ENCODE measurements around the gene TAL1.

Gene TAL1

DNA sequence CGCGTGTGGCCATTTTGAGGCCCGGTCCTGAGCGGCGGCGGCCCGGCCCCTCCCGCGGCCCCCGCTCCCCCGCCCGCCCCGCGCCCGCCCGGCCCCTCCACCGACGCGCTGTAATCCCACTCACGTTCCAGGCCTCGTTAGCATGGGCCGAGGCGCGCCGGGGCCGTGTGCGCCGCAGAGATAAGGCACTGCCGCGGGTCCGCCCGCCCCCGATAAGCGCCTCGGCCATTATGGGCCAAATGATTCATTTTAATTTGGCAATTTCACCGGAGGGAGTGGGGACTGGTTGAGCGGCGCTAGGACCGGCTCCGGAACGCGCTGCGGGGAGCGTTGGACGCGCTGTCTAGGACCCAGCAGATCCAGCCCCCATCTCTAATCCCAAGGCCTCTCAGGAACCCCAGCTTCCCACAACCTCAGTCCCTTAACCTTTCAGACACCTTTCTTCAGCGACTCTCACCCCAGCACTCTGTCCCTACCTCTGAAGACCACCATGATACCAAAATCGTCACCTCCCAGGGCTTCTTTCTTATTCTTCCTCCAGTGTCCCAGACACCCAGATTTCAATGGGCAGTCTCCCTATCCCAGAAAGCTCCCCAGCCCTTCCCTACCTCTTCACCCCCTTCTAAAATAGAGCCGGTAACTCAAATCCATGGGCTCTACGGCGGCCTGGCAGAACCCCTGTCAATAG, at the start of gene TAL1:
TAL1 (minus strand) TSS at position 39 of the 688 bp plus-strand sequence. CDS start 6,337 bp downstream, outside the sequence.
- no peak for TF ChIP-seq GATA3 (IDR thresholded peaks at IDR 0.05; ENCODE audit: low read depth, low read length)
- TF ChIP-seq GATA2 (IDR thresholded peaks at IDR 0.05; ENCODE audit: low read depth, low read length): peak; percentile 50; the same call in 1 of the 2 replicates

DNA sequence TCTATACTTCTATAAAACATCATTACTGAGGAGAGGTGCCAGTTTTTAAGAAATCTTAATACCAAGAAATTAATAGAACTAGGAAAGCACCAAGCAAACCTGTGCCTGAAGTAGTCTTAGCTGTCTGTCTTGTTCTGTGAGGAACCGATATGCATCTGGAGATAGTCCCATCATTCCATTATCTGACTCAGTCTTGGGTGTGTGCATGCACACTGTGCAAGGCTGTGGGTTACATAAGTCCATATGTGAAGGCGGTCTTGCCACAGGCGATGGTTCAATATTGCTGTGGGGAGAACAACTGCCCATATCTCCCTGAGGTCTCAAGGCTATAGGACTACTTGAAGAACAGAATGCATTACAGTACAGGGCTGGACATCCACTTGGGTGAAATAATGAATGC, 48.1 kb upstream of the TAL1 start:
- no peak for TF ChIP-seq GATA2 (IDR thresholded peaks at IDR 0.05; ENCODE audit: low read depth, low read length)

DNA sequence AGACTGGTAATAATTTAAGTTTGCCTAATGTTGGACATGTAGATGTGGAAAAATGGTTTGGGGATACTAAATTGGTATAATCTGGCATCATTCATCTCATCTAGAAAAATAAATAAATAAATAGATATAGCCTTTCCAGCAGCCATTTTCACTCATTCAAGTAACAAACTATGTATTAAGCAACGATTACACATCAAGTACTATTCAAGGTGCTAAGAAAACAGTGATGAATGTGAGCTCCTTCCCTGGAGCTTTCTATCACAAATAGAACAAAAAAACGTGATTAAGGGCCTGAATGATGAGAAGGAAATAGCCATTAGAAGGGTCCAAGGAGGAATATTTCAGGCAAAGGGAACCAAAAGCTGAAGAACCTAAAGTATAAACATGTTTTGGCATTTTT, 44.8 kb upstream of the TAL1 start:
- no peak for TF ChIP-seq GATA2 (IDR thresholded peaks at IDR 0.05; ENCODE audit: low read depth, low read length)
- no peak for TF ChIP-seq GATA3 (IDR thresholded peaks at IDR 0.05; ENCODE audit: low read depth, low read length)

DNA sequence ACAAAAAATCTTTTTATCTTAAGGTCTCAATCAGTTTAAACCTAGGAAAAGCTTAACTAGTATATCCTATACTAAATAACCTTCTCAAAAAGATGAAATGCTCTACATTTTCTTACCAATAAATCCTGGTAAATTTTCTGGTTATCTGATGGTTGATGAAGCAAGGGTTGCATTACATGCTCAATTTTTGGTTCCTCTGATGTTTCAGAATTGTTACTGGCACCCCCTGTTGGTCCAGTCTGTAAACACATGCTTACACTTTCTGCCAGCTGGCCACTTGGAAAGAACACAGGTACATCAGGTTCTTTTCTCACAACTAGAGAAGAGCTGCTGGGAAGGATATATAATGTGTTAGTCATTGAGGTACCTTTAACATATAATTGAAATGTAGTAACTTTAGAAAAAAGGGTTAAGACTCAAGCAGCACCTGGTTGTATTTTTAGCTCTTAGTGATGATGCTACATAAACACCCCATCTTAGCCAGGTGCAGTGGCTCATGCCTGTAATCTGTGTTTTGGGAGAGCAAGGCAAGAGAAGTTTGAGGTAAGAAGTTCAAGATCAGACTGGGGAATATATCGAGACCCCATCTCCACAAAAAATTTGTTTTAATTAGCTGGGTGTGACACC, 30.9 kb upstream of the TAL1 start:
- no peak for TF ChIP-seq GATA3 (IDR thresholded peaks at IDR 0.05; ENCODE audit: low read depth, low read length)

DNA sequence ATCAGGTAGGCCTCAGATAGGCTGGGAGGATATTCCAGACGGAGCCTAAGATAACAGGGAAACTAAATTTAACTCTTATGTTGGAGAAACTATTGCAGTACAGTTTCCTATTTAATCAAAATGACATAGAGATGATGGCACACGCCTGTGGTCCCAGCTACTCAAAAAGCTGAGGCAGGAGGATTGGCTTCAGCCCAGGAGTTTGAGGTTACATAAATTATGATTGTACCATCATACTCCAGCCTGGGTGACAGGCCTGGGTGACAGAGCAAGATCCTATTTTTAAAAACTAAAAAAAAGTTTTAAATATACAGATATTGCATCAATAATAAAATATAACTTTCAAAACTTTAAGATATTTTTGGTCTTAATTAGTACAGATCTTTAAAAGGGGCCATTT, 25.2 kb upstream of the TAL1 start:
- TF ChIP-seq GATA3 (IDR thresholded peaks at IDR 0.05; ENCODE audit: low read depth, low read length) (no peak), GATA2 (IDR thresholded peaks at IDR 0.05; ENCODE audit: low read depth, low read length) (no peak)

DNA sequence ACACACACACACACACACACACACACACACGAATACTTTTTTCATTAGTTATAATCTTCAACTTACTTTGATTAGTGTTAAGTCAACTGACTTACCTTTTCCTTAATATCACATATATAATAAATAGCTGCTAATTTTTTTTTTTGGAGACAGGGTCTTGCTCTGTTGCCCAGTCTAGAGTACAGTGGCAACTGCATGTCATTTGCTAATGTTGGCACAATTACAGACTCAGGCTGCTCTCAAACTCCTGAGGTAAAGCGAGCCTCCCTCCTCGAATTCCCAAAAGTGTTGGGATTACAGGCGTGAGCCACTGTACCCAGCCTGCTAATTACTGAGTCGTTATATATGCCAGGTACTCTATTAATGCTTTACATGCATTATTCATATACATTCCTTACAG, 20.8 kb upstream of the TAL1 start:
- TF ChIP-seq GATA2 (IDR thresholded peaks at IDR 0.05; ENCODE audit: low read depth, low read length) (no peak), GATA3 (IDR thresholded peaks at IDR 0.05; ENCODE audit: low read depth, low read length) (no peak)

DNA sequence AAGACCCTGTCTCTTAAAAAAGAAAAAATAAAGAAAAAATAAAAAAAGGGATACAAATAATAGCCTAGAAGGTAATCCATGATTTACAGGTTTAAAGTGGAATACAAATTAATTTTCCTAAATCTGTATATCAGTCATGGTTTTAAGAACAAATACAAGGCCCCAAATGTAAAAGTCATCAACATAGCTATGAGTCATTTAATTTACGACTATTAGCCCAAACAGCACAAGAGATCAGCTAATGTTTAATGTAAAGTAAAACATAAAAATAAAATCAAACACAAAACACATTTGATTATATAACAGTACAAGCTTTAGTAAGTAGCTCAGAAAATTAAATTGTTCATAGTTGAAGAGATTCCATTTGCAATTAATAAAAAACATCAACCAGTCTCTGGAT, 20.3 kb upstream of the TAL1 start:
- TF ChIP-seq GATA2 (IDR thresholded peaks at IDR 0.05; ENCODE audit: low read depth, low read length): no peak
- no peak for TF ChIP-seq GATA3 (IDR thresholded peaks at IDR 0.05; ENCODE audit: low read depth, low read length)

DNA sequence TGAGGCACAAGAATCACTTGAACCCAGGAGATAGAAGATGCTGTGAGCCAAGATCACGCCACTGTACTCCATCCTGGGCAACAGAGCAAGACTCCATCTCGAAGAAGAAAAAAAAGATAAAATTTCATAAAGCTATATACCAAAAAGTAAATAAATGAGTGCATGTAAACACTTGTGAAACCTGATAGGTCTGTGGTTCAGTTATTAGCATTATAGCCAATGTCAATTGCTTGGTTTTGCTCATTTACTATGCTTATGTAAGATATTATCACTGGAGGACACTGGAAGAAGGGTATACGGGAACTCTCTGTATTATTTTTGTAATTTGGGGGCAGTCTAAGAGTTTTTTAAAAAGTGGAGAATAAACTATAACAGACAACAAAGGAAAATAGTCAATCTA, 17.7 kb upstream of the TAL1 start:
- no peak for TF ChIP-seq GATA2 (IDR thresholded peaks at IDR 0.05; ENCODE audit: low read depth, low read length)

DNA sequence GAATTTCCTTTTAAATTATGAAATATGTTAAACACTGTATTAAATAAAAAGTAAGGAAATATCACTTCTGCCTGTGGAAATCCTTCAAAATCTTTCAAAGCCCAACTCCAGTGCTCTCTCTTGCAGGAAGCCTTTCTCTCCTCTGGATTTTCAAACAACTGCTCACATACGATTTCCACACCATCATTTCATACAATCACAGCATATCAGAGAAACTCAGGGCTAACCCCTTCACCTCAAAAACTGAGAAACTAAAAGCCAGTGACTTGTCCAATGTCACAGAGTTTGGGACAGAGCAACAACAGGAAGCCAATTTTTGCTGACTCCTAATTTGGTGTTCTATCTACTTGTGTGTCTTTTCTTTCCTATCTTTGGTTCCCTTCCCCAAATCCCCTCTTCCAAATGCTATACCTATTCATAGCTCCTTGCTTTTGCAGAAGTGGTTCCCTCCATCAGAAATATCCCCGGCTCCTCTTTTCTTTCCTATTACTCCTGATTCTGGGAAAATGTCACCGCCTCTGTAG, 12.4 kb upstream of the TAL1 start:
- TF ChIP-seq GATA3 (IDR thresholded peaks at IDR 0.05; ENCODE audit: low read depth, low read length) (no peak), GATA2 (IDR thresholded peaks at IDR 0.05; ENCODE audit: low read depth, low read length) (no peak)

DNA sequence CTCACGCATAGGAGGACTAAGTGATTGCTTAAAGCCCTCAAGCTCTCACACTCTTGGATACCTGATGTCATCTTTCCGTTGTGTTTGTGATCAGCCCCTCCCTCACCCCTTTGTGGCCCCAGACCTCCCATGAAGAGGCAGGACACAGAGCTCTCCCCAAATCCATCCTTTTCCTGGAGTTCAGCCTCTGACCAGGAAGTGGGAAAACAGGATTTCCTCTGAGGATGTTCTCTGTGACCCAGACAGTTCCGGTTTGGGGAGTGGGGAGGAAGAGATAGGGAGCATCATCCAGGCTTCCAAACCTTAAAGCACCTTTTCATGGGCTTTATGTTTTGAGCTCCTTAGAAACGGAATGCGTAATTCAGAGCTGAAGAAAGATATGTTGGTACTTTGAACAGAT, 11.9 kb upstream of the TAL1 start:
- TF ChIP-seq GATA2 (IDR thresholded peaks at IDR 0.05; ENCODE audit: low read depth, low read length) (no peak), GATA3 (IDR thresholded peaks at IDR 0.05; ENCODE audit: low read depth, low read length) (no peak)

DNA sequence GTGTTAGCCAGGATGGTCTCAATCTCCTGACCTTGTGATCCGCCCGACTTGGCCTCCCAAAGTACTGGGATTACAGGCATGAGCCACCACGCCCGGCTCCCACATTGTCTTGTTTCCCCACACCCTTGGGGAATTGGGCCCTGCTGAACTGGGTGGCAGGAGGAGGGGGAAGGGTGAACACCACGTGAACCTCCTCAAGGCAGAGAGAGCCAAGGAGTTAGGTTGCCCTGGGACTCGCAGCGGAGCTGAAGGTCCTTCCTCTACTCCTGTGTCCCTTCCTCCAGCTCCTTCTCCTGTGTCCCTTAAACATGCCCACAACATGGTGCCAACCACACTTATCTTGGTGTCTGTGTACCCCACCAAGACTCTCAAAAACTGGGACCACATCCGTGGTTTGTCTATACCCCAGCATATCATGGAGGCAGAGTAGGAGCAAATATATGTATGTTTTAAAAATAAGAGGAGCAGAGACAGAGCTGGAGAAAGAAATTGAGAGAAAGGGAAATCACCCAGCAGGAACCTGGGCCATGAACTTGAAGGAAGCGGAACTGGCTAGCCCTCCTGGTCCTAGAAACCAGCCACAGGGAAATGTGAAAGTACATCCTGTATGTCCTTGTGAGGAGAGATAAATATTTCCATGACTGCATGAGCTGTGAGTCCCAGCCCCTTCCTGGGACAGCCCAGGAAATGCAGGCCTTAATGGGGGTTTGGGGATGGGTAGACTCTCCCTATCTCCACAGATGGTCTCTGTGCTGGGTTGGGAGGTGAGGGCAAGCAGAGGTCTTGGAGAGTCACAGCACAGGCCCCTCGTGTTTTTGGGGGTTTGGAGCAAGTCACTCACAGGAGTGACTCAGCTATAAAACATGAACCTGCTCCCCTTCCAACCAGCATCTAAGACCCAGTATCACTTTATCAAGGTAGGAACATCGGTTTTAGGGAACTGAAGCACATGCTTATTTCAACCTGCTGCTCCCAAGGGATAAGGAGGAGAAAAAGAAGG, 9.4 kb upstream of the TAL1 start:
- TF ChIP-seq GATA3 (IDR thresholded peaks at IDR 0.05; ENCODE audit: low read depth, low read length): no peak
- TF ChIP-seq GATA2 (IDR thresholded peaks at IDR 0.05; ENCODE audit: low read depth, low read length): no peak

DNA sequence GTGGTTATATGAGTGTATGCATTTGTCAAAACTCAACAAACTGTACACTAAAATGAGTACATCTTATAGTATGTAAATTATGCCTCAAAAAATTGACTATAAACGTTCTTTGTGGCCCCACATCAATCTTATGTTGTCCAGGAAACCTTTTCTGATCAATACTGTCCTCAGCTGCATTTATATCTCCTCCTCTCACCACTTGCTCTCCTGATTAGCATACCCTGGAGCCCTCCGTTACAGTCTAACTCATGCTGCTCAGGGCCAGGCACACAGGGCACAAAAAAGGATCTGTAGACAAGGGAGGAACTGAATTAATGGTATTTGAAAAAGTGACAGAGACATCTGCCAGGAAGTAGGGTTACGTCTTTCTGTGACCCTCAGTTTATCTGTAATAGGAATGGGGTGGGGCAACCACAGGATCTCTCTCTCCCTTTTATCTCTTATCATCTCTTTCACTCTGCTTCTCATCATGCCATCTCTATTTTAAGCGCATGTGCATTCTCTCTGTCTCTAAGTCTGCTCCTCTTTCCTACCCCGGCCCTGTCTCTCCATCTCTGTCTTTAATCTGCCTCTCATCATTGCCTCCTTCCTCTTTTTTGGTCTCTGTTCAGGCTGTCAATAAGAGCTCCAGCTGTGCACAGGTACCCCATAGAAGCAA, 7.0 kb upstream of the TAL1 start:
- TF ChIP-seq GATA3 (IDR thresholded peaks at IDR 0.05; ENCODE audit: low read depth, low read length) (no peak), GATA2 (IDR thresholded peaks at IDR 0.05; ENCODE audit: low read depth, low read length) (no peak)

DNA sequence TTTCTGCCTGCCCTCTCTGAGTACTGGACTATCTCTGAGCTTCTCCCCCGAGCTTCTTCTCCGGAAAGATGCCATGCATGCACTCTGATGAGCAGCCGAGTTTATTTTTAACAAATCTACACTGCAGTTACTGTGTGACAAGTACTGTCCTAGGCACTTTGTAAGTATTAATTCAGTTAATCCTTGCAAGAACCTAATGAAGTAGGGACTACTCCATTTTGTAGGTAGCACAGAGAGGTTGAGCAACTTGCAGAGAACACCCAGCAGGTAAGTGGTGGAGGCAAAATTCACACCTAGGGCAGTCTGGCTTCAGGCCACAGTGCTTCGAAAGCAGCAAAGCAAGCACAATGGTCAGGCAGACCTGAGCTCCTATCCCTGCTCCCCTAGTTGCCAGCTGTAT, 3.8 kb upstream of the TAL1 start:
- TF ChIP-seq GATA3 (IDR thresholded peaks at IDR 0.05; ENCODE audit: low read depth, low read length): no peak
- TF ChIP-seq GATA2 (IDR thresholded peaks at IDR 0.05; ENCODE audit: low read depth, low read length): no peak

DNA sequence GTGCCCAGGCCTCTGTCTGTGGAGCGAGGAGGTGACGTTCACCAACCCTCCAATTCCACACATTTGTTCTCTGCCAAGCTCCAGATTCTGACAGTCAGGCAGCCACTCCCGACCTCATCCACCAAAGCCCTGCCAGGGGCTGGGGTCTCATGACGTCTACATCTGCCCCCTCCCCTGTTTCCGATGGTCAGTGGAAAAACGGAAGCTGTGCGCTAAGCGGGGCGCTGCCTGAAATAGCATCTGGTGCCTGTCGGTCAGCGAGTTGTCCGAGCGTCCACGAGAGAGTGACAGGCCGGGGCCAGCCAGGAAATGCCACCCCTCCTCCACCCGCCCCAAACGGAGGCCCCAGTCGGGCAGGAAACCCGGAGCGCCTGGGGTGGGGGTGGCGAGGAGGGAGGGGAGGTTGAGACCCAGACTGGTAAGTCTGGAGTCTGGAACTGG, 3.2 kb upstream of the TAL1 start:
- TF ChIP-seq GATA3 (IDR thresholded peaks at IDR 0.05; ENCODE audit: low read depth, low read length) (no peak), GATA2 (IDR thresholded peaks at IDR 0.05; ENCODE audit: low read depth, low read length) (no peak)

Data from SH-SY5Y (cell line).